GM12878 (cell line): Measurements from ENCODE around the gene RFPL1. TPM values are rescaled to one million over a fixed set of nuclear protein-coding genes. Genes with fewer than 3 reads are reported as not detected.

Experiments
- ATAC-seq: fragments of 200-7000 bp; cut with Tn5 transposase; 3 replicates; pipeline ENCODE4 v1.9.1; 2020; ENCODE audit warnings: mild to moderate bottlenecking, moderate library complexity
- BruUV-seq: library from RNA; stranded (reverse); fragments of 400-500 nt; replicated peaks from 2 replicates; lab custom pipeline; 2021; lab: Mats Ljungman, UMichigan
- CTCF ChIA-PET: fragments of 300-600 bp; sonication (Branson Sonifier 250); formaldehyde crosslinking; extraction: SDS; loops from one replicate; lab custom pipeline; 2021; ENCODE audit warnings: inconsistent platforms; lab: Yijun Ruan, JAX
- POLR2A ChIA-PET: fragments of 350-600 bp; formaldehyde crosslinking; extraction: SDS; loops from one replicate; lab custom pipeline; 2021; ENCODE audit warnings: inconsistent platforms; lab: Charles Lee
- RAD21 ChIA-PET: fragments of 300-600 bp; sonication (Branson Sonifier 250); formaldehyde crosslinking; loops from one replicate; lab custom pipeline; 2023; ENCODE audit warnings: antibody characterized with exemption; ENCODE audit not compliant: unreplicated experiment; lab: Charles Lee
- SMC1A ChIA-PET: fragments of 300-600 bp; sonication (Branson Sonifier 250); formaldehyde crosslinking; loops from one replicate; lab custom pipeline; 2023; ENCODE audit not compliant: unreplicated experiment, uncharacterized antibody; lab: Charles Lee
- DNase-seq: peaks from one replicate; pipeline ENCODE4 v3.0.0-alpha.2; 2011; ENCODE audit warnings: low read depth, low spot score
- FAIRE-seq: peaks from 3 replicates; lab custom pipeline; 2011; peaks lifted over from hg19 to GRCh38; lab: Jason Lieb, UNC
- H2AFZ ChIP-seq: 2 replicates; pipeline ENCODE4 v1.6.0; 2011; ENCODE audit warnings: low read depth, low read length, control low read depth; ENCODE audit not compliant: control insufficient read depth
- H3K27ac ChIP-seq: 2 replicates; pipeline ENCODE4 v1.5.1; 2011; ENCODE audit warnings: control low read depth; ENCODE audit not compliant: control insufficient read depth, insufficient read depth
- H3K27me3 ChIP-seq, 2 experiments: replicated peaks in 1 of 2; 2 replicates each; pipeline versions ENCODE4 v1.6.0 to v1.6.1; 2011; ENCODE audit warnings: low read length in 1 of 2; ENCODE audit not compliant: control insufficient read depth in 2 of 2, insufficient read depth in 2 of 2
- H3K36me3 ChIP-seq, 2 experiments: 2 replicates each; pipeline ENCODE4 v1.5.1; 2011; ENCODE audit warnings: low read length in 1 of 2; ENCODE audit not compliant: control insufficient read depth in 2 of 2, insufficient read depth in 2 of 2
- H3K4me1 ChIP-seq: 2 replicates; pipeline ENCODE4 v1.6.1; 2011; ENCODE audit warnings: mild to moderate bottlenecking, low read length, moderate library complexity, mixed read lengths; ENCODE audit not compliant: control insufficient read depth, insufficient read depth
- H3K4me2 ChIP-seq: 2 replicates; pipeline ENCODE4 v1.6.0; 2011; ENCODE audit warnings: control low read depth; ENCODE audit not compliant: control insufficient read depth, insufficient read depth
- H3K4me3 ChIP-seq: fragments of 200-600 bp; sonication (generic); 2 replicates; pipeline ENCODE4 v1.5.1; 2016
- H3K79me2 ChIP-seq: 2 replicates; pipeline ENCODE4 v1.6.0; 2011; ENCODE audit warnings: low read length; ENCODE audit not compliant: control insufficient read depth, insufficient read depth
- H3K9ac ChIP-seq: 2 replicates; pipeline ENCODE4 v1.8.0; 2011; ENCODE audit warnings: low read length, control low read depth, mixed read lengths; ENCODE audit not compliant: control insufficient read depth, insufficient read depth
- H3K9me3 ChIP-seq: replicated peaks from 3 replicates; pipeline ENCODE4 v1.5.1; 2011; ENCODE audit warnings: mild to moderate bottlenecking, low read length; ENCODE audit not compliant: control insufficient read depth, insufficient read depth
- H4K20me1 ChIP-seq: 2 replicates; pipeline ENCODE4 v1.6.0; 2011; ENCODE audit not compliant: control insufficient read depth, insufficient read depth
- ATF3 ChIP-seq: IDR thresholded peaks from 2 replicates; pipeline ENCODE4 v1.6.1; 2011; ENCODE audit warnings: low read depth, mild to moderate bottlenecking, low read length, moderate library complexity, borderline replicate concordance; ENCODE audit errors: extremely low read depth
- CHD4 ChIP-seq: fragments of 200-600 bp; sonication (generic); IDR thresholded peaks from 2 replicates; pipeline ENCODE4 v1.6.1; 2016; ENCODE audit warnings: mild to moderate bottlenecking
- HSF1 ChIP-seq: fragments of 150-350 bp; IDR thresholded peaks from 2 replicates; pipeline ENCODE4 v1.6.1; 2014; ENCODE audit warnings: mild to moderate bottlenecking, low read depth, low read length
- JUND ChIP-seq: IDR thresholded peaks from 2 replicates; pipeline ENCODE4 v1.6.1; 2012; ENCODE audit warnings: low read depth, mild to moderate bottlenecking, low read length, improper control_type of control experiment, moderate library complexity
- MTA2 ChIP-seq: fragments of 450-650 bp; IDR thresholded peaks from 2 replicates; pipeline ENCODE4 v1.6.1; 2016; ENCODE audit warnings: low read depth, mild to moderate bottlenecking, moderate library complexity
- NFYB ChIP-seq: IDR thresholded peaks from 2 replicates; pipeline ENCODE4 v1.6.1; 2011; ENCODE audit warnings: low read depth, mild to moderate bottlenecking, low read length, improper control_type of control experiment, moderate library complexity; ENCODE audit not compliant: insufficient read depth
- POLR2AphosphoS5 ChIP-seq: IDR thresholded peaks from 2 replicates; pipeline ENCODE4 v1.6.1; 2011; ENCODE audit warnings: mild to moderate bottlenecking, low read length, inconsistent platforms
- RCOR1 ChIP-seq: conservative IDR thresholded peaks from 2 replicates; pipeline ENCODE4 v1.6.1; 2012; ENCODE audit warnings: low read depth, low read length, improper control_type of control experiment
- SMC3 ChIP-seq: IDR thresholded peaks from 2 replicates; pipeline ENCODE4 v1.6.1; 2011; ENCODE audit warnings: low read length, improper control_type of control experiment, borderline replicate concordance
- SPI1 ChIP-seq: IDR thresholded peaks from 2 replicates; pipeline ENCODE4 v1.6.1; 2011; ENCODE audit warnings: low read depth, mild to moderate bottlenecking, low read length, moderate library complexity, borderline replicate concordance; ENCODE audit not compliant: insufficient read depth
- ZBTB11 ChIP-seq: fragments of 450-650 bp; formaldehyde crosslinking; IDR thresholded peaks from 2 replicates; pipeline ENCODE4 v1.5.0; 2022; ENCODE audit warnings: mild to moderate bottlenecking, missing genetic modification characterization
- WGBS: methylation state at CpG from one replicate; pipeline ENCODE4 v1.1.6; 2016; ENCODE audit warnings: low lambda C conversion rate; ENCODE audit not compliant: insufficient replicate concordance, insufficient coverage; ENCODE audit errors: missing lambda C conversion rate; 5-methylcytosine and 5-hydroxymethylcytosine counted together
- in situ Hi-C: fragments of 300-500 bp; cut with MboI; formaldehyde crosslinking; loops from 9 replicates; pipeline ENCODE4 v1.14.3; 2018; ENCODE audit warnings: mixed read lengths
- intact Hi-C: fragments of 100-400 bp; cut with micrococcal nuclease; formaldehyde crosslinking; loops from one replicate; pipeline ENCODE4 v1.14.2; 2022; ENCODE audit not compliant: unreplicated experiment
- polyA plus RNA-seq, 11 experiments: library from polyadenylated mRNA; depleted of rRNA in 4 of 11; unstranded in 6 of 11; stranded (reverse) in 5 of 11; fragments of >200 nt; fragmentation: Nextera tagmentation in 4 of 11; fragmentation: Illumina TruSeq in 1 of 11; extraction: Ambion mirVana in 4 of 11; extraction: Trizol in 1 of 11; gene quantifications; 1 replicate in 1 of 11; 2 replicates in 10 of 11; pipeline versions ENCODE4 v1.2.1 to v1.2.3, GENCODE V29; 2011 to 2016; ENCODE audit warnings: inconsistent platforms in 2 of 11, missing spikeins in 2 of 11, low read depth in 1 of 11
- total RNA-seq, 4 experiments: library from RNA; depleted of rRNA in 3 of 4; stranded (reverse); fragments of >200 nt in 3 of 4; fragmentation: Illumina TruSeq in 1 of 4; extraction: Trizol in 1 of 4; gene quantifications; 2 replicates each; pipeline versions ENCODE4 v1.2.1 to v1.2.3, GENCODE V29; 2013 to 2021

RFPL1 gene
- total and polyA plus RNA-seq, 10 of the 15 experiments (the other 5 are each of a cell fraction or from before 2014, with no cell fraction given) = 0.13 TPM; not detected in 9

GRCh38 chr22:29484642-29485041 is 46.3 kb downstream of the RFPL1 start (continued):
- TF ChIP-seq HSF1 (no peak), NFYB (no peak), MTA2 (no peak)

- Histone ChIP-seq H3K27me3 (no peaks in the 10 kb centered on the region; a peak in 1 of 4 replicates), H3K79me2 (no peaks in the 10 kb centered on the region), H3K4me3 (no peak overlapping the region), H3K9ac (no peak overlapping the region), H4K20me1 (no peaks in the 10 kb centered on the region), H3K36me3 (no peaks in the 10 kb centered on the region), H2AFZ (no peak overlapping the region), H3K4me2 (no peak overlapping the region), H3K27ac (no peak overlapping the region), H3K4me1 (no peaks in the 10 kb centered on the region), H3K9me3 (no peaks in the 10 kb centered on the region; the same call in 2 of the 3 replicates)
- ChIA-PET CTCF (interaction anchor here (1.1 kb wide), 1 partner anchor 39 kb away, joined by 3 read pairs; no protein-coding TSS in a partner anchor), POLR2A (interaction anchor here (0.6 kb wide), 1 partner anchor 102 kb away, joined by 3 read pairs; no protein-coding TSS in a partner anchor), RAD21 (no interaction called here), SMC1A (interaction anchor here (0.6 to 1.2 kb wide), 2 partner anchors 10 to 11 kb away, joined by 3 to 4 read pairs; no protein-coding TSS in a partner anchor)
- no peak for DNase-seq
- no peak for ATAC-seq
- in situ Hi-C loops = no loop called here
- no peak for FAIRE-seq
- WGBS = 84% methylated on average over 8 of the region's 8 CpGs
- no TSS peak for BruUV-seq
- intact Hi-C loops = no loop called here
- TF ChIP-seq POLR2AphosphoS5 (no peak), ZBTB11 (CRISPR knock-in tag) (no peak), CHD4 (no peak), RCOR1 (no peak), MTA2 (no peak), HSF1 (no peak), JUND (no peak), SPI1 (no peak), ATF3 (no peak), SMC3 (no peak)
These were observed 47.1 kb downstream of the RFPL1 start for GRCh38 chr22:29485448-29485847.
